GM21528 (cell line): Measurements from ENCODE around the gene KRT82.

Experiments used
- ATAC-seq: cut with Tn5 transposase; IDR thresholded peaks from one replicate; pipeline ENCODE4 v1.9.1; 2021; ENCODE audit warnings: mild to moderate bottlenecking, moderate library complexity; ENCODE audit not compliant: unreplicated experiment, low FRiP score

The KRT82 gene

GRCh38 chr12:52436000-52436827 lies 30.1 kb upstream of the KRT82 start:
- no peak for ATAC-seq

GRCh38 chr12:52435659-52435999 lies 29.5 kb upstream of the KRT82 start:
- ATAC-seq = no peak

- no peak for ATAC-seq
Measured at GRCh38 chr12:52434760-52435530, 28.8 kb upstream of the KRT82 start.

- no peak for ATAC-seq
Measured at GRCh38 chr12:52434081-52434733, 28.1 kb upstream of the KRT82 start, which contains the start of gene KRT75. Gene KRT75, minus strand, starts transcription at chr12:52434371. Its CDS starts 67 bp downstream, at chr12:52434304.

- no peak for ATAC-seq
Measured at GRCh38 chr12:52433501-52434080, 27.5 kb upstream of the KRT82 start.

- no peak for ATAC-seq
Measured at GRCh38 chr12:52432559-52433207, 26.5 kb upstream of the KRT82 start.

- no peak for ATAC-seq
Measured at GRCh38 chr12:52428121-52428520, 22.0 kb upstream of the KRT82 start.

GRCh38 chr12:52427083-52427482 lies 20.9 kb upstream of the KRT82 start:
- no peak for ATAC-seq

GRCh38 chr12:52426034-52426433 lies 19.9 kb upstream of the KRT82 start:
- no peak for ATAC-seq

- ATAC-seq = no peak
Measured at GRCh38 chr12:52425466-52425865, 19.3 kb upstream of the KRT82 start.

- no peak for ATAC-seq
Measured at GRCh38 chr12:52423661-52424500, 17.7 kb upstream of the KRT82 start.

- no peak for ATAC-seq
Measured at GRCh38 chr12:52423035-52423434, 16.9 kb upstream of the KRT82 start.

GRCh38 chr12:52419656-52420055 lies 13.5 kb upstream of the KRT82 start:
- no peak for ATAC-seq

- no peak for ATAC-seq
Measured at GRCh38 chr12:52418576-52419110, 12.5 kb upstream of the KRT82 start.

- ATAC-seq = no peak
Measured at GRCh38 chr12:52417740-52418139, 11.6 kb upstream of the KRT82 start.

- ATAC-seq = no peak
Measured at GRCh38 chr12:52416795-52417194, 10.7 kb upstream of the KRT82 start.

- no peak for ATAC-seq
Measured at GRCh38 chr12:52415870-52416750, 10.0 kb upstream of the KRT82 start.

- ATAC-seq = no peak
Measured at GRCh38 chr12:52414936-52415335, 8.8 kb upstream of the KRT82 start.
